Sigmoid colon (tissue), 7 donors: ENCODE data around the gene PGA4. TPM values are rescaled to one million over a fixed set of nuclear protein-coding genes. Genes with fewer than 3 reads are reported as not detected.

Experiments
- DNase-seq: peaks from one replicate; pipeline ENCODE4 v3.0.0-alpha.2; 2019
- H3K27ac ChIP-seq, 4 donors: fragments of 200-600 bp; sonication (generic); one replicate each; pipeline ENCODE4 v1.5.1; 2016 to 2019; ENCODE audit warnings: mild to moderate bottlenecking in 1 of 4
- H3K27me3 ChIP-seq, 3 donors: fragments of 200-600 bp; sonication (generic); one replicate each; pipeline ENCODE4 v1.5.1; 2019; ENCODE audit warnings: mild to moderate bottlenecking in 1 of 3
- H3K36me3 ChIP-seq, 4 donors: fragments of 200-600 bp; sonication (generic); one replicate each; pipeline ENCODE4 v1.5.1; 2016 to 2019
- H3K4me1 ChIP-seq, 4 donors: fragments of 200-600 bp; sonication (generic); one replicate each; pipeline ENCODE4 v1.5.1; 2017 to 2019
- H3K4me3 ChIP-seq, 4 donors: fragments of 200-600 bp; sonication (generic); one replicate each; pipeline ENCODE4 v1.5.1; 2017 to 2019; ENCODE audit warnings: mild to moderate bottlenecking in 2 of 4, moderate library complexity in 1 of 4
- H3K9me3 ChIP-seq, 4 donors: fragments of 200-600 bp in 3 of 4; sonication (generic) in 3 of 4; one replicate each; pipeline versions ENCODE4 v1.5.1 to v1.6.1; 2013 to 2019
- CTCF ChIP-seq, 4 experiments: fragments of 450-650 bp in 3 of 4; fragments of 200-600 bp in 1 of 4; IDR thresholded peaks; one replicate each; pipeline ENCODE4 v1.5.1; 2016 to 2019; ENCODE audit warnings: antibody characterized with exemption in 4 of 4, mild to moderate bottlenecking in 3 of 4, moderate library complexity in 2 of 4
- EP300 ChIP-seq, 4 donors: sonication (generic); formaldehyde crosslinking; IDR thresholded peaks; one replicate each; pipeline ENCODE4 v1.6.1; 2017; ENCODE audit warnings: antibody characterized with exemption in 4 of 4
- POLR2A ChIP-seq, 2 donors: fragments of 450-650 bp; IDR thresholded peaks; one replicate each; pipeline ENCODE4 v1.6.1; 2016; ENCODE audit warnings: antibody characterized with exemption in 2 of 2, mild to moderate bottlenecking in 2 of 2, moderate library complexity in 2 of 2
- POLR2AphosphoS5 ChIP-seq, 4 donors: sonication (generic); formaldehyde crosslinking; IDR thresholded peaks; one replicate each; pipeline ENCODE4 v1.6.1; 2017; ENCODE audit warnings: antibody characterized with exemption in 4 of 4
- WGBS, 2 donors: extraction: QIAGEN DNeasy Blood & Tissue Kit; methylation state at CpG; one replicate each; pipeline ENCODE4 v1.1.7; 2013; 5-methylcytosine and 5-hydroxymethylcytosine counted together
- intact Hi-C: fragments of 100-400 bp; cut with DNase I; formaldehyde crosslinking; loops from one replicate; pipeline ENCODE4 v1.15.1; 2023
- polyA plus RNA-seq, 3 donors: library from polyadenylated mRNA; stranded (reverse); fragments of 200-250 nt; gene quantifications; one replicate each; pipeline ENCODE4 v1.2.3, GENCODE V29; 2013
- total RNA-seq, 4 donors: library from RNA; depleted of rRNA; stranded (reverse); fragments of >200 nt; gene quantifications; one replicate each; pipeline ENCODE4 v1.1.0, GENCODE V29; 2016
- donor health status: healthy with polysubstance abuse.
- donor health status: Bipolar disorder and iron deficiency.
- donor health status: healthy.

The PGA4 gene
- total and polyA plus RNA-seq, 7 donors: 0.26 to 27.6 (median 4.3) TPM; not detected in 2

GRCh38 chr11:61264371-61264770 is 42.2 kb downstream of the PGA4 start:
- no peaks in the 10 kb centered on the region for H3K4me1 ChIP-seq
- H3K9me3 ChIP-seq: no peaks in the 10 kb centered on the region
- no peak overlapping the region for H3K27ac ChIP-seq
- no peak for DNase-seq
- TF ChIP-seq POLR2A (IDR thresholded peaks at IDR 0.05) (no peak), POLR2AphosphoS5 (IDR thresholded peaks at IDR 0.05) (no peak), CTCF (IDR thresholded peaks at IDR 0.05) (no peak), EP300 (IDR thresholded peaks at IDR 0.05) (no peak)
- H3K4me3 ChIP-seq: no peak overlapping the region
- intact Hi-C loops: no loop called here
- WGBS, 2 donors: 92 to 96% methylated on average over 6 of the region's 6 CpGs
- no peaks in the 10 kb centered on the region for H3K27me3 ChIP-seq
- H3K36me3 ChIP-seq: no peaks in the 10 kb centered on the region

GRCh38 chr11:61264795-61265194 is 42.6 kb downstream of the PGA4 start:
- Histone ChIP-seq H3K9me3 (no peaks in the 10 kb centered on the region), H3K27me3 (no peaks in the 10 kb centered on the region), H3K27ac (no peak overlapping the region), H3K4me3 (no peak overlapping the region), H3K36me3 (no peaks in the 10 kb centered on the region), H3K4me1 (no peaks in the 10 kb centered on the region)
- intact Hi-C loops: no loop called here
- no peak for TF ChIP-seq EP300 (IDR thresholded peaks at IDR 0.05)
- DNase-seq: no peak
- WGBS, 2 donors: 73 to 91% methylated on average over 14 of the region's 14 CpGs

GRCh38 chr11:61265357-61265756 is 43.2 kb downstream of the PGA4 start:
- DNase-seq: no peak
- H3K27me3 ChIP-seq: no peaks in the 10 kb centered on the region
- H3K36me3 ChIP-seq: no peaks in the 10 kb centered on the region
- no peak for TF ChIP-seq EP300 (IDR thresholded peaks at IDR 0.05)
- no peak for TF ChIP-seq POLR2AphosphoS5 (IDR thresholded peaks at IDR 0.05)
- TF ChIP-seq POLR2A (IDR thresholded peaks at IDR 0.05): no peak
- TF ChIP-seq CTCF (IDR thresholded peaks at IDR 0.05): no peak
- no peaks in the 10 kb centered on the region for H3K4me1 ChIP-seq
- H3K9me3 ChIP-seq: no peaks in the 10 kb centered on the region
- H3K4me3 ChIP-seq: no peak overlapping the region
- WGBS, 2 donors: 84 to 93% methylated on average over 14 of the region's 14 CpGs
- intact Hi-C loops: no loop called here
- H3K27ac ChIP-seq: no peak overlapping the region

- no peak overlapping the region for H3K4me3 ChIP-seq
- DNase-seq: no peak
- no peaks in the 10 kb centered on the region for H3K36me3 ChIP-seq
- TF ChIP-seq CTCF (IDR thresholded peaks at IDR 0.05): no peak
- no peak for TF ChIP-seq POLR2AphosphoS5 (IDR thresholded peaks at IDR 0.05)
- TF ChIP-seq EP300 (IDR thresholded peaks at IDR 0.05): no peak
- no peak for TF ChIP-seq POLR2A (IDR thresholded peaks at IDR 0.05)
- no peaks in the 10 kb centered on the region for H3K4me1 ChIP-seq
- intact Hi-C loops: no loop called here
- H3K27me3 ChIP-seq: no peaks in the 10 kb centered on the region
- H3K27ac ChIP-seq: no peak overlapping the region
- H3K9me3 ChIP-seq: no peaks in the 10 kb centered on the region
- WGBS, 2 donors: 72 to 86% methylated on average over 4 of the region's 4 CpGs
These were observed 44.5 kb downstream of the PGA4 start for GRCh38 chr11:61266602-61267001.

GRCh38 chr11:61267437-61267841 is 45.3 kb downstream of the PGA4 start:
- no peaks in the 10 kb centered on the region for H3K36me3 ChIP-seq
- H3K9me3 ChIP-seq: no peaks in the 10 kb centered on the region
- WGBS, 2 donors: 18 to 70% methylated on average over 6 of the region's 6 CpGs
- H3K27me3 ChIP-seq: no peaks in the 10 kb centered on the region
- TF ChIP-seq POLR2AphosphoS5 (IDR thresholded peaks at IDR 0.05) (no peak), EP300 (IDR thresholded peaks at IDR 0.05) (no peak), CTCF (IDR thresholded peaks at IDR 0.05) (no peak), POLR2A (IDR thresholded peaks at IDR 0.05) (no peak)
- DNase-seq: no peak
- no peaks in the 10 kb centered on the region for H3K4me1 ChIP-seq
- intact Hi-C loops: no loop called here
- H3K27ac ChIP-seq: no peak overlapping the region
- H3K4me3 ChIP-seq: no peak overlapping the region
